ENCODE measurements around the gene CFDP1. TPM values are rescaled to one million over a fixed set of nuclear protein-coding genes. Genes with fewer than 3 reads are reported as not detected.

The CFDP1 gene
- total and polyA plus RNA-seq, 4 donors = 44.8 to 105 (median 64.1) TPM

DNA sequence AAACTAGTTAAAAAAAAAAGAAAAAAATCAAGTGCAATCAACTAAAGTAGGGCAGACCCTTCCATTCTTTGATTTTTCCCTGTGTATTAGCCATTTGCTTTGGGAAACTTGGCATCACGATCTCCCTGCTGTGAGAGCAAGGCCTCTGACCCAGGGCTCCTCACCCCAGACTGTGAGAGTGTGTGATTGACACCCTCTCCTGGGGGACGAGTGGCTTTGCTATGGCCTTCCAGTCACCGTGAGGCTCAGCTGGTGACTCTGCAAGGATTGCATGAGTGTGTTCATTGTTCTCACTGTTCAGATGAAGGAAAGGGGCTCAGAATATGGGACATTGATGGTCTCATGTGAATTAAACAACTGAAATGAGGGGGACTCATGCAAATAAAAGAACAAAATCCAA, 112.9 kb downstream of the CFDP1 start:
- Histone ChIP-seq H3K4me1 (ENCODE audit: control insufficient read depth in 5 of 5, insufficient read depth in 5 of 5, low read length in 5 of 5) (peaks cover 4 to 11% (median 8%) of the 10 kb centered on the region in 5 donors), H3K36me3 (ENCODE audit: control insufficient read depth in 4 of 4, insufficient read depth in 4 of 4, low read length in 4 of 4) (peaks cover 0 to 6% (median 0%) of the 10 kb centered on the region in 4 donors), H3K27ac (ENCODE audit: low read depth in 1 of 2, low read length in 1 of 2) (no peak overlapping the region), H3K27me3 (ENCODE audit: control insufficient read depth in 3 of 3, insufficient read depth in 3 of 3, low read length in 2 of 3) (no peaks in the 10 kb centered on the region), H3K9ac (ENCODE audit: insufficient read depth in 1 of 2, low read length in 2 of 2) (no peak overlapping the region), H3K4me3 (no peak overlapping the region), H3K9me3 (ENCODE audit: control insufficient read depth in 4 of 4, insufficient read depth in 3 of 4, low read length in 3 of 4) (no peaks in the 10 kb centered on the region)
- ATAC-seq (ENCODE audit: insufficient read depth, low FRiP score) (no peak), DNase-seq (peak in 1 of 3 donors; percentile 21)
- TF ChIP-seq, protein P1, sequence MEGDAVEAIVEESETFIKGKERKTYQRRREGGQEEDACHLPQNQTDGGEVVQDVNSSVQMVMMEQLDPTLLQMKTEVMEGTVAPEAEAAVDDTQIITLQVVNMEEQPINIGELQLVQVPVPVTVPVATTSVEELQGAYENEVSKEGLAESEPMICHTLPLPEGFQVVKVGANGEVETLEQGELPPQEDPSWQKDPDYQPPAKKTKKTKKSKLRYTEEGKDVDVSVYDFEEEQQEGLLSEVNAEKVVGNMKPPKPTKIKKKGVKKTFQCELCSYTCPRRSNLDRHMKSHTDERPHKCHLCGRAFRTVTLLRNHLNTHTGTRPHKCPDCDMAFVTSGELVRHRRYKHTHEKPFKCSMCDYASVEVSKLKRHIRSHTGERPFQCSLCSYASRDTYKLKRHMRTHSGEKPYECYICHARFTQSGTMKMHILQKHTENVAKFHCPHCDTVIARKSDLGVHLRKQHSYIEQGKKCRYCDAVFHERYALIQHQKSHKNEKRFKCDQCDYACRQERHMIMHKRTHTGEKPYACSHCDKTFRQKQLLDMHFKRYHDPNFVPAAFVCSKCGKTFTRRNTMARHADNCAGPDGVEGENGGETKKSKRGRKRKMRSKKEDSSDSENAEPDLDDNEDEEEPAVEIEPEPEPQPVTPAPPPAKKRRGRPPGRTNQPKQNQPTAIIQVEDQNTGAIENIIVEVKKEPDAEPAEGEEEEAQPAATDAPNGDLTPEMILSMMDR (IDR thresholded peaks at IDR 0.05; ENCODE audit: control extremely low read depth, extremely low read depth) = no peak
- WGBS, 2 donors = 64 to 74% methylated on average over 3 of the region's 3 CpGs

GRCh38 chr16:75319513-75320411, 113.5 kb downstream of the CFDP1 start:
- no peak overlapping the region for H3K9ac ChIP-seq (ENCODE audit: insufficient read depth in 1 of 2, low read length in 2 of 2)
- no peak overlapping the region for H3K27ac ChIP-seq (ENCODE audit: low read depth in 1 of 2, low read length in 1 of 2)
- no peak for ATAC-seq (ENCODE audit: insufficient read depth, low FRiP score)

GRCh38 chr16:75318737-75319136, 114.6 kb downstream of the CFDP1 start:
- H3K27ac ChIP-seq (ENCODE audit: low read depth in 1 of 2, low read length in 1 of 2) = no peak overlapping the region
- no peak overlapping the region for H3K4me3 ChIP-seq
- H3K9me3 ChIP-seq (ENCODE audit: control insufficient read depth in 4 of 4, insufficient read depth in 3 of 4, low read length in 3 of 4) = no peaks in the 10 kb centered on the region
- DNase-seq = no peak
- no peak overlapping the region for H3K9ac ChIP-seq (ENCODE audit: insufficient read depth in 1 of 2, low read length in 2 of 2)
- H3K27me3 ChIP-seq (ENCODE audit: control insufficient read depth in 3 of 3, insufficient read depth in 3 of 3, low read length in 2 of 3) = no peaks in the 10 kb centered on the region
- WGBS, 2 donors = 97 to 98% methylated on average over 3 of the region's 3 CpGs
- H3K36me3 ChIP-seq (ENCODE audit: control insufficient read depth in 4 of 4, insufficient read depth in 4 of 4, low read length in 4 of 4) = peaks cover 0 to 4% (median 0%) of the 10 kb centered on the region in 4 donors
- no peak for ATAC-seq (ENCODE audit: insufficient read depth, low FRiP score)
- peaks cover 4 to 8% (median 6%) of the 10 kb centered on the region in 5 donors for H3K4me1 ChIP-seq (ENCODE audit: control insufficient read depth in 5 of 5, insufficient read depth in 5 of 5, low read length in 5 of 5)
- TF ChIP-seq, protein P1 (IDR thresholded peaks at IDR 0.05; ENCODE audit: control extremely low read depth, extremely low read depth) = no peak

More at GRCh38 chr16:75319513-75320411, 113.5 kb downstream of the CFDP1 start:
- peak in 2 of 3 donors; percentile 52 to 54 for DNase-seq
- Histone ChIP-seq H3K9me3 (ENCODE audit: control insufficient read depth in 4 of 4, insufficient read depth in 3 of 4, low read length in 3 of 4) (no peaks in the 10 kb centered on the region), H3K4me1 (ENCODE audit: control insufficient read depth in 5 of 5, insufficient read depth in 5 of 5, low read length in 5 of 5) (peaks cover 4 to 11% (median 8%) of the 10 kb centered on the region in 5 donors), H3K36me3 (ENCODE audit: control insufficient read depth in 4 of 4, insufficient read depth in 4 of 4, low read length in 4 of 4) (peaks cover 0 to 6% (median 0%) of the 10 kb centered on the region in 4 donors), H3K4me3 (no peak overlapping the region), H3K27me3 (ENCODE audit: control insufficient read depth in 3 of 3, insufficient read depth in 3 of 3, low read length in 2 of 3) (no peaks in the 10 kb centered on the region)
- whole genome bisulfite sequencing, 2 donors = 64 to 70% methylated on average over 13 of the region's 13 CpGs
- TF ChIP-seq, protein P1 (IDR thresholded peaks at IDR 0.05; ENCODE audit: control extremely low read depth, extremely low read depth) = no peak
